Large intestine (tissue), 3 donors: ENCODE measurements around the gene LRCH4. TPM values are rescaled to one million over a fixed set of nuclear protein-coding genes. Genes with fewer than 3 reads are reported as not detected.
"Not testable (repeated sequence)": the region's sequence is repeated elsewhere in the genome, so short reads cannot be mapped to it uniquely, and the experiment has no call there.

Experiments used
- DNase-seq, 2 donors: peaks; one replicate each; pipeline versions ENCODE4 v3.0.0 to v3.0.0-alpha.2; 2013
- H3K27ac ChIP-seq: one replicate; pipeline ENCODE4 v1.5.1; 2013; ENCODE audit warnings: low read length
- H3K27me3 ChIP-seq: 2 replicates; pipeline ENCODE4 v1.6.1; 2013; ENCODE audit warnings: low read length; ENCODE audit not compliant: control insufficient read depth, insufficient read depth
- H3K36me3 ChIP-seq: 2 replicates; pipeline ENCODE4 v1.6.1; 2013; ENCODE audit warnings: low read length; ENCODE audit not compliant: control insufficient read depth, insufficient read depth
- H3K4me1 ChIP-seq: one replicate; pipeline ENCODE4 v1.6.1; 2013; ENCODE audit warnings: low read length; ENCODE audit not compliant: control insufficient read depth, insufficient read depth
- H3K4me3 ChIP-seq: one replicate; pipeline ENCODE4 v1.5.1; 2013; ENCODE audit warnings: low read length
- H3K9me3 ChIP-seq: one replicate; pipeline ENCODE4 v1.6.1; 2013; ENCODE audit warnings: mild to moderate bottlenecking, low read depth, low read length, moderate library complexity; ENCODE audit not compliant: control insufficient read depth
- WGBS: methylation state at CpG from one replicate; pipeline ENCODE4 v1.1.5; 2013; ENCODE audit warnings: low lambda C conversion rate; ENCODE audit not compliant: insufficient coverage; 5-methylcytosine and 5-hydroxymethylcytosine counted together
- polyA plus RNA-seq: library from polyadenylated mRNA; unstranded; fragments of 120-200 nt; gene quantifications from one replicate; pipeline ENCODE4 v1.2.1, GENCODE V29; 2013

The LRCH4 gene
- polyA plus RNA-seq, 1 donor = 40.0 TPM

GRCh38 chr7:100567751-100568175 lies 18.2 kb downstream of the LRCH4 start:
- no peak for DNase-seq
- peaks cover 27% of the 10 kb centered on the region for H3K4me1 ChIP-seq
- no CpG with 5 or more reads among the region's 3 CpGs for WGBS
- peaks cover 22% of the 10 kb centered on the region for H3K36me3 ChIP-seq
- H3K27me3 ChIP-seq = peaks cover 9% of the 10 kb centered on the region
- no peak overlapping the region for H3K4me3 ChIP-seq
- H3K27ac ChIP-seq = no peak overlapping the region
- no peaks in the 10 kb centered on the region for H3K9me3 ChIP-seq

- Histone ChIP-seq H3K9me3 (no peaks in the 10 kb centered on the region), H3K4me3 (no peak overlapping the region), H3K27me3 (peaks cover 9% of the 10 kb centered on the region), H3K36me3 (peaks cover 27% of the 10 kb centered on the region), H3K4me1 (peaks cover 27% of the 10 kb centered on the region), H3K27ac (no peak overlapping the region)
- no CpG with 5 or more reads among the region's 12 CpGs for WGBS
- no peak for DNase-seq
Observed at GRCh38 chr7:100567031-100567730, 18.7 kb downstream of the LRCH4 start.

- DNase-seq = no peak
- Histone ChIP-seq H3K36me3 (peaks cover 33% of the 10 kb centered on the region), H3K4me1 (peaks cover 27% of the 10 kb centered on the region), H3K27me3 (peaks cover 5% of the 10 kb centered on the region), H3K27ac (no peak overlapping the region), H3K9me3 (no peaks in the 10 kb centered on the region), H3K4me3 (no peak overlapping the region)
- WGBS = no CpG with 5 or more reads among the region's 6 CpGs
Observed at GRCh38 chr7:100566018-100566531, 19.9 kb downstream of the LRCH4 start.

GRCh38 chr7:100565133-100565571 lies 20.8 kb downstream of the LRCH4 start:
- DNase-seq = no peak
- H3K4me3 ChIP-seq = no peak overlapping the region
- H3K27me3 ChIP-seq = peaks cover under 1% of the 10 kb centered on the region
- peaks cover 35% of the 10 kb centered on the region for H3K36me3 ChIP-seq
- H3K27ac ChIP-seq = no peak overlapping the region
- peaks cover 18% of the 10 kb centered on the region for H3K4me1 ChIP-seq
- H3K9me3 ChIP-seq = no peaks in the 10 kb centered on the region
- WGBS = no CpG with 5 or more reads among the region's 11 CpGs

- H3K4me1 ChIP-seq = peaks cover 17% of the 10 kb centered on the region
- not testable (repeated sequence) for DNase-seq, H3K9me3 ChIP-seq, H3K4me3 ChIP-seq, H3K27me3 ChIP-seq, H3K27ac ChIP-seq
- WGBS = no CpG with 5 or more reads among the region's 6 CpGs
- H3K36me3 ChIP-seq = peaks cover 36% of the 10 kb centered on the region
Observed at GRCh38 chr7:100564405-100564804, 21.5 kb downstream of the LRCH4 start.

- H3K4me1 ChIP-seq = peaks cover 16% of the 10 kb centered on the region
- peaks cover 36% of the 10 kb centered on the region for H3K36me3 ChIP-seq
- DNase-seq = peak; percentile 45 to 53
- H3K27ac ChIP-seq = no peak overlapping the region
- WGBS = no CpG with 5 or more reads among the region's 12 CpGs
- no peaks in the 10 kb centered on the region for H3K9me3 ChIP-seq
- H3K27me3 ChIP-seq = no peaks in the 10 kb centered on the region
- H3K4me3 ChIP-seq = no peak overlapping the region
Observed at GRCh38 chr7:100563809-100564400, 22.0 kb downstream of the LRCH4 start.

- WGBS = no CpG with 5 or more reads among the region's 8 CpGs
- no peaks in the 10 kb centered on the region for H3K27me3 ChIP-seq
- no peak overlapping the region for H3K27ac ChIP-seq
- no peak overlapping the region for H3K4me3 ChIP-seq
- peaks cover 8% of the 10 kb centered on the region for H3K4me1 ChIP-seq
- no peak for DNase-seq
- peaks cover 44% of the 10 kb centered on the region for H3K36me3 ChIP-seq
- H3K9me3 ChIP-seq = no peaks in the 10 kb centered on the region
Observed at GRCh38 chr7:100563100-100563564, 22.8 kb downstream of the LRCH4 start.

GRCh38 chr7:100562195-100563099 lies 23.5 kb downstream of the LRCH4 start:
- Histone ChIP-seq H3K27ac (no peak overlapping the region), H3K4me1 (peaks cover 6% of the 10 kb centered on the region), H3K9me3 (no peaks in the 10 kb centered on the region), H3K36me3 (peaks cover 45% of the 10 kb centered on the region), H3K4me3 (no peak overlapping the region), H3K27me3 (no peaks in the 10 kb centered on the region)
- DNase-seq = no peak
- WGBS = no CpG with 5 or more reads among the region's 26 CpGs

- no CpG with 5 or more reads among the region's 12 CpGs for WGBS
- Histone ChIP-seq H3K9me3 (no peaks in the 10 kb centered on the region), H3K4me3 (no peak overlapping the region), H3K36me3 (peaks cover 46% of the 10 kb centered on the region), H3K4me1 (peaks cover 6% of the 10 kb centered on the region), H3K27ac (no peak overlapping the region), H3K27me3 (no peaks in the 10 kb centered on the region)
- no peak for DNase-seq
Observed at GRCh38 chr7:100561491-100562194, 24.3 kb downstream of the LRCH4 start.
